Activated T-cell treated with anti-CD3 and anti-CD28 coated beads for 24 hours (primary cell): ENCODE results near the gene CYB5R4.
"Not testable (repeated sequence)": the region's sequence is repeated elsewhere in the genome, so short reads cannot be mapped to it uniquely, and the experiment has no call there.

ENCODE experiments used
- DNase-seq: peaks from one replicate; pipeline ENCODE4 v3.0.0-alpha.2; 2020; ENCODE audit warnings: low read depth

The CYB5R4 gene

DNA sequence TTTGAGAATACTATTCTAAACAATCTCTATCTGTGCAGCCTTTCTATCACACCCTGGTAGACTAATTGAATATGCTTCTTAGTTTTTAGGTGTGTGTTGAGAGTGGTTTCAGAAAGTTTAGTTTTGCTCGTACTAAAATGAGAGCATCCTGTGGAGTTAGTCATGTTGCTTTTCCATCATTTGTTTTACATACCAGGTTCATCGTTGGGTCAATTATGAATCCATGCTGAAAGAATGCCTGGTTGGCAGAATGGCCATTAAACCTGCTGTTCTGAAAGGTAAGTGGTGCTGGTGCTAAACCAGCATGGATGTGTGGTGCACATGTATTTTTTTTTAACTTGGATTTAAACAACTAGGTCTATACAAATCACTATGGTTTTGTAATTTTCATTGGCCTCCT lies 49.3 kb downstream of the CYB5R4 start:
- no peak for DNase-seq

DNA sequence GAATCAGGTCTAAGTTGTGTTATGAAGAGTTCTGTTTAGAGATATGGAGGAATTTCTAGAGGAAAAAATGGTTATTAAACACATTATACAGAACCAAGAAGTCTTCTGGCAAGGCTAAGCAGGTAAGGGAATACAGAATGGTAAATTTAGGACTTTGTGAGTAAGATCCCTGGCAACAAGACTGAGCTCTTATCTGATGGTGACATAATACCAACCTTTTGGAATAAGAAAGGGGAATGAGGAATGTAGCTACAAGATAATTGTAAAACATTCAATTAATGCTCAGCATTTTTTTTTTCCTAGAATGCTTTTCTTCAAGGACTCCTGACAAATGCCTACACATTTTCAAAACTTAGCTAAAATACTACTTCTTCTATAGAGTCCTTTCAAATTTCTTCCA lies 51.8 kb downstream of the CYB5R4 start:
- no peak for DNase-seq

DNA sequence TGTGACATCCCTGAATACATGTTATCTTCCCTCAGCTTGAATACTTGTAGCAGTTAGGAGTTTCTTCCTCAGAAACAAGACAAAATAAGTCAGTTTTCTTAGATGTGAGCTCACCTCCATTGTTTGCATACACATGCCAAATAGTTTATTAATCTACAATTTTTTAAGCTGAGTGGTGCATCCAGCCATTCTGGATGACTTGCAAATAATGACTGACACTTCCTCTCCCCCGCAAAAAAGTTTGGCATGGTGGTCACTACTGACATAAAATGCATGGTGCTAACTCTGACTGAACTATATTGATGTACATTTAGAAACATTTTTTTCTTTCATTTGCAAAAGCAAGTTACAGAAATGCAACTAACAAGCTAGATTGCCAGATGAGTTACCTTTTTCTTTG lies 55.5 kb downstream of the CYB5R4 start:
- DNase-seq: no peak

DNA sequence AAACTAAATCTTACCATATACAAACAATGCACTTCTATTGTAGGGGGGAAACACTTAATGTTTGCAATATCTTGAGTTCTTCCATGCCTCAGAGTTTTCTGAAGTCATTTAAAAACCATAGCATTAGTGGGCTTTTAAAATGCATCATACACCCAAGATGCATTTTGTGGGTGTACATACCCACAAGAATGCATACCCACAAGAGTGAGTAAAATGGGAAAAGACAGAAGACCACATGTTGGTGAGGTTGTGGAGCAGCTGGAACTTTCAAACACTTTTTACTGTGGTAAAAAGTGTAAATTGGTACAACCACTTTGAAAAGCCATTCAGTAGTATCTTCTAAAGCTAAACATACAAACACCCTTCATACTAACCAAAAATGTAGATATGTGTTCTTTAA lies 57.5 kb downstream of the CYB5R4 start:
- no peak for DNase-seq

DNA sequence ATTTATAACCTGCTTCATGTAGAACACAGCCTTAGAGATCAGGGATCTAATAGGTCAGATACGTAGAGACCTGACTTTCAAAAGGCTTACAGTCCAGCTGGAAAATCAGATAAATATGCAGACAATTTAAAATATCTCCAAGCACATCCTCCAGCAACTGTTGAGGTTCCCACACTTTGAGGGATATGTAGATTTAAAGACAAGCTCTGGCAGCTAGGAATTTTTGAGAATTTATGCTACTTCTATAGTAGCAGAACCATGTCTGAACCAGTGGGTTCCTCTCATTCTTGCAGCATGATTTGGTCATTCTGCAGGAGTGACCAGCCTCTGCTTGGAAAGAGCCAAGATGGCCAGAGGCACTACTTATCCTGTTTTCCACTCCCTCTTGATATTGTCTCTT lies 60.5 kb downstream of the CYB5R4 start:
- DNase-seq: no peak

DNA sequence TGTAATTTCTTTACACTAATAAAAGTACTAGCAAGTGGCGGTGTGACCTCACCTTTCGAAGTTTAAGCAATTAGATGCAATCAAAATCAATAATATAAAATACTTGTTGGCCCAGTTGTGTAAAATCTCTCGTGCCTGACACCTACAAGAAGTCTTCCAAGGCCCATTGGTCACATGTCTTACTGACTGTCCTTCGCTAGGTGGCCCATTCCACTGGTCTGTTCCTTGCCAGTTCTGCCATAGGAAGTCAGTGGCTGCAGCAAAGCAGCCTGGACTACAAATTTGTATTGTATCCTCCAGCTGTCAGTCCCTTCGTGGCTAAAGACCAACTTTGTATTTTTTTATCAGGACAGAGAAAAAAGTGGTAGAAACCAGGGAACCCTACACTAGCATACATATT lies 61.8 kb downstream of the CYB5R4 start:
- no peak for DNase-seq

DNA sequence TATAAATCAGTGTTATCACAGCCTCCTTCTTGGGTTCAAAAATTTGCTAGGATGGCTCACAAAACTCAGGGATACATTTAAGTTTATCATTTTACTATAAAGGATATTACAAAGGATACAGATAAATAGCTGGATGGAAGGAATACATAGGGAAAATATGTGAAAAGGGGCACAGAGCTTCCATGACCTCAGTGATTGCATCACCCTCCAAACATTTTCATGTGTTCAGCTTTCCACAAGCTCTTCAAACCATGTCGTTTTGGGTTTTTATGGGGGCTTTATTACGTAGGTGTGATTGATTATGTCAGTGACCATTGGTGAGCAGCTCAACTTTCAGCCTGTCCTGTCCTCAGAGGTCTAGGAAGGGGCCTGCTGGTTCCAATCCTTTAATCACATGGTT lies 68.0 kb downstream of the CYB5R4 start:
- no peak for DNase-seq

DNA sequence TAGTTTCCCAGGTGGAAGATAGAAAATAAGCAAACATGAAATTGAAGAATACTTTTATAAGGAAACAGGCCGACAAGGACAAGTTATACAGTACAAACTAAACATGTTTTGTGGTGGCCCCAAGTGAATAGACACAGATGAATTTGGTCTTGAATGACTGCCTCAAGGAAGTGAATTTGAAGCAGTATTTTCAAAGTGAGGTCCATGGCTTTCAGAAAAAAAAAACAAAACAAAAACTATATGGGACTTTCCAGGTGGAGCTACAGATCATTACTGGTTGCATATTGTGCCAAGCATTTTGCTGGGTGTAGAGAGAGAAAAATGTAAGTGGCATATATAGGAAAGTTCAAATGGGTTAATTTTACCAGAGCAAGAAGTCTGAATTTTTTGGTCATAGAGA lies 68.8 kb downstream of the CYB5R4 start:
- no peak for DNase-seq

DNA sequence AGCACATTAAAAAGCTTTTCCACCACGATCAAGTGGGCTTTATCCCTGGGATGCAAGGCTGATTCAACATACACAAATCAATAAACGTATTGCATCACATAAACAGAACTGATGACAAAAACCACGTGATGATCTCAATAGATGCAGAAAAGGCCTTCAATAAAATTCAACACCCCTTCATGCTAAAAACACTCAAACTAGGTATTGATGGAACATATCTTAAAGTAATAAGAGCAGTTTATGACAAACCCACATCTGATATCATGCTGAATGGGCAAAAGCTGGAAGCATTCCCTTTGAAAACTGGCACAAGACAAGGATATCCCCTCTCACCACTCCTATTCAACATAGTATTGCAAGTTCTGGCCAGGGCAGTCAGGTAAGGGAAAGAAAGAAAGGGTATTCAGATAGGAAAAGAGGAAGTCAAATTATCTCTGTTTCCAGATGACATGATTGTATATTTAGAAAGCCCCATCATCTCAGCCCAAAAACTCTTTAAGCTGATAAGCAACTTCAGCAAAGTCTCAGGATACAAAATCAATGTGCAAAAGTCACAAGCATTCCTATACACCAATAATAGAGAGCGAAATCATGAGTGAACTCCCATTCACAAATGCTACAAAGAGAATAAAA lies 86.8 kb downstream of the CYB5R4 start:
- not testable (repeated sequence) for DNase-seq

DNA sequence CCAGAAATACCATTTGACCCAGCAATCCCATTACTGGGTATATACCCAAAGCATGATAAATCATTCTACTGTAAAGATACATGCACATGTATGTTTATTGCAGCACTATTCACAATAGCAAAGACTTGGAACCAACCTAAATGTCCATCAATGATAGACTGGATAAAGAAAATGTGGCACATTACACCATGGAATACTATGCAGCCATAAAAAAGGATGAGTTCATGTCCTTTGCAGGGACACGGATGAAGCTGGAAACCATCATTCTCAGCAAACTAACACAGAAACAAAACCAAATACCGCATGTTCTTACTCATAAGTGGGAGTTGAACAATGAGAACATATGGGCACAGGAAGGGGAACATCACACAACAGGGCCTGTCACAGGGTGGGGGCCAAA lies 88.5 kb downstream of the CYB5R4 start:
- not testable (repeated sequence) for DNase-seq

DNA sequence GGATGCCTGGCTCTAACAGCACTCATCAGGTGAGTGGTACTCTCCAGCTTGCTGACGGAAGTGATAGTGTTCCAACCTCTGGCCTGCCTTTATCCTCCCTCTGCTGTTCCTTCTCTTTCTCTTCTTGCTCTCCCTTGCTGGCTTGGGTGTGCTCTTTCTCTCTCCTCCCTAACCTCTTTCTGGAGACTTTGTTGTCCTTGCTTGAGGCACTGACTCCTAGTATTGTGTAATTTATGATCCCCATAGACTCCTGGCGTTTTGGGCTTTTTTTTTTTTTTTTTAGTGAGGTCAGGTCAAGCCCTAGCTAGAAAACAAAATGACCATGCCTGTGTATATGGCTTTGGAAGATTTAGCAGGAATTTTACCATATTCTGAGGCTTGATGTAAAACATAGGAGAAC lies 89.4 kb downstream of the CYB5R4 start:
- no peak for DNase-seq

DNA sequence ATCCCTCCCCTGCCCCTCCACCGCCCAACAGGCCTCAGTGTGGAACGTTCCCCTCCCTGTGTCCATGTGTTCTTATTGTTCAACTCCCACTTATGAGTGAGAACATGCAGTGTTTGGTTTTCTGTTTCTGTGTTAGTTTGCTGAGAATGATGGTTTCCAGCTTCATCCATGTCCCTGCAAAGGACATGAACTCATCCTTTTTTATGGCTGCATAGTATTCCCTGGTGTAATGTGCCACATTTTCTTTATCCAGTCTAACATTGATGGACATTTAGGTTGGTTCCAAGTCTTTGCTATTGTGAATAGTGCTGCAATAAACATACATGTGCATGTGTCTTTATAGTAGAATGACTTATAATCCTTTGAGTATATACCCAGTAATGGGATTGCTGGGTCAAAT lies 91.9 kb downstream of the CYB5R4 start:
- not testable (repeated sequence) for DNase-seq

DNA sequence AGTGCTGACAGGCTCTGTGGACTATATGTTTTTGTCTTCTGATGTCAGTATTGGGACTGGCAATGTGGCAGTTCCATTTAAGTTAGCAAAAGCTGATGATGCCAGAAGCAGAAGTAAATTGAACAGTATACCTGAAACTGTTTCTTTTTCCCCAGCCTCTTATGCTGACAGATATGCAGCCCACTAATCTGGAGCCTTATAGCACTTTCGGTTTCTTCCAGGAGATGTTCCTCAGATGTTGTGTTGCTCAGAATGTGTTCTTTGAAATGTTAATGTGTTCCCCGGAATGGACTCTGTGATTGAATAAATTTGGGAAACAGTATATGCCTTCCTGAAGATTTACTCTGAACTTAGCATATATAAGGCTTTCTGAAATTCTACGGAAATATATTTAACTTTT lies 93.3 kb downstream of the CYB5R4 start:
- DNase-seq: no peak

DNA sequence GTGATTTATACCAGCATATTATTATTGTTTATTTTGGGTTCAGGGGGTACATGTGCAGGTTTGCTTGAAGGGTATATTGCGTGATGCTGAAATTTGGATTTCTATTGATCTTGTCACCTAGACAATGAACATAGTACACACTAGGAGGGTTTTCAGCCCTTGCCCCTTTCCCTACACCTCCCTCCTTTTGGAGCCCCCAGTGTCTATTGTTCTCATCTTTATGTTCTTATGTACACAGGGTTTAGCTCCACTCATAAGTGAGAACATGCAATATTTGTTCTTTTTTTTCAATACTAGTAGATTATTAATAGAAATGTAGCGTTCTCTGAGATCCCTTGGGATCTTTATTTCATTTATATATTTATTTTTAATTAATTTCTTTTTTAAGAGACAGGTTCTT lies 94.9 kb downstream of the CYB5R4 start:
- no peak for DNase-seq

DNA sequence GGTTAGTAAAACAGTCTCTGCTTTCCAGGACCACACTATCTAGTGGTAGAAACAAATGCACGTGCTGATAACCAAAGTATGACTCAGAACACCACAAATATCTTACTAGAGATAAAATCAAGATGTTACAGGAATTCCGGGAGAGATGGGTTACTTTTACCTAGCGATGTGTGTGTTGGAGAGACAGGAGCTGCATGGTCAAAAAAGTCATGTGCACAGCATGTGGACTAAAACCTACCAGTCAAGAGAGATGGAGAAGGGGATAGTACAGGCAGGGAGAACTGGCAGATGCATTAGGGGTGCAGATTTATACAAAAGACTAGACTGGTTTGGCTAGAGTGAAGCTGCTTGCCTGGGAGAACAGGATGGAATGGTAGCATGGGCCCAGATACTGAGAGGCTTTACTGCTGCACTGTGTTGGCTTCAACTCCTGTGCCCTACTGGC lies 98.8 kb downstream of the CYB5R4 start:
- DNase-seq: no peak

DNA sequence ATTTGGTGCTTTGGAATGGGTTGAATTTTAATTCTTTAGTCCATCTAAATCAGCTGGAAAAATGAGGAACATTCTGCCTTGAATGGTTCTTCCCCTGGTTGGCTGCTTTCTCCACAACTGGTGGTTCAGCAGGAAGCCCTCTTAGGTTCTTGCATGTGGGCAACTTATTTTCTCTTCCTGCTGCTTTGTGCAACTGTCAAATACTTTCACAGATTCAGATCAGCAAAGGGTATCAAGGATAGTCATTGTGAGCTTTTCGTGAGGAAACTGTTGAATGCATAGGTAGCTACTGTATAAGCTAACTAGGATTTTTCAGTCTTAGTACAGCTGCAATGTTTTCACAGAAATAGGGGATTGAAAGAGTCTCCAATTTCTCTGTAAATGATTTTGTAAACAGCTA lies 101.2 kb downstream of the CYB5R4 start:
- DNase-seq: no peak

DNA sequence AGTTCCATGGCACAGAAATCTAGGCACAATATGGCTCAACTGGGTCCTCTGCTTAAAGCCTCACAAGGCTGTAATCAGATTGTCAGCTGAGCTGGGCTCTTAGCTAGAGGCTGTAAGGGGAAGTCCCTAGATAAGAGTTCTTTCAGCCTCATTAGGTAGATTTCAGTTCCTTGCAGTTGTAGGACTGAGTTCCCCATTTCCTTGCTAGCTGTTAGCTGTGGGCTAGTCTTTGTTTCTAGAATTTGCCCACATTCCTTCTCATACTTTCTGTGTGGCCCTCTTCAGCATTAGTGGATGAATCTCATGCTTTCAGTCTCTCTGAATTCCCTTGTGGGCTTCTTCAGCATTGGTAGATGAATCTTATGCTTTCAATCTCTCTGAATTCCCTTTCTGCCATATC lies 103.1 kb downstream of the CYB5R4 start:
- no peak for DNase-seq

DNA sequence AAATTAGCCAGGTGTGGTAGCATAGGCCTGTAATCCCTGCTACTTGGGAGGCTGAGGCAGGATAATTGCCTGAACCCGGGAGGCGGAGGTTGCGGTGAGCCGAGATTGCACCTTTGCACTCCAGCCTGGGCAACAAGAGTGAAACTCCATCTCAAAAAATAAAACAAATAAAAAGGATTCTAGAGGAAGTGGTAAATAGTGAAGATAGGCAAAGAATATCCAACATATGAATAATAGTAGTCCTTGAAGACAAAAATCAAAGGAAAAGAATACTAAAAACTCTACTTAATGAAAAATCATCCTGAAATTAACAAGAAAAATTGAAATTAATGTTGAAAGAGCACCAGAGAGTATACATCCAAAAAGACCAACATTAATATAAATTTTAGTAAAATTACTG lies 107.0 kb downstream of the CYB5R4 start:
- no peak for DNase-seq

DNA sequence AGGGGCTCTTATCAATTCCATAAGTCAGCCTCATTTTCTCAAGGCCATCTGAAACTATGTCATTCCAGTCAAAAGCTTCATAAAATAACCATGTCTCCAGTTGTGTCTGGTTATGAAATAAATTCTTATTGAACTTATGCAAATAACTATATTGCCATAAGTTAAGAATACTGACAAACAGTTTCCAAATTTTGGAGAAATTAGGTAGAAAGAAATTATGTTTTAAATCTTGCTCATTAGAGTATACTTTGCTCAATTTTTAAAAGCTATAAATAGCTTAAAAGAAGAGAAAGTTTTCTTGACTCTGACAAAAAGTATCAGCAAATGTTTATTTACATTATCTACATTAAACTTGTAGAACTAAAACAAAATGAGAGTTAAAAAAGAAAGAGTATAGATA lies 111.1 kb downstream of the CYB5R4 start:
- DNase-seq: no peak

DNA sequence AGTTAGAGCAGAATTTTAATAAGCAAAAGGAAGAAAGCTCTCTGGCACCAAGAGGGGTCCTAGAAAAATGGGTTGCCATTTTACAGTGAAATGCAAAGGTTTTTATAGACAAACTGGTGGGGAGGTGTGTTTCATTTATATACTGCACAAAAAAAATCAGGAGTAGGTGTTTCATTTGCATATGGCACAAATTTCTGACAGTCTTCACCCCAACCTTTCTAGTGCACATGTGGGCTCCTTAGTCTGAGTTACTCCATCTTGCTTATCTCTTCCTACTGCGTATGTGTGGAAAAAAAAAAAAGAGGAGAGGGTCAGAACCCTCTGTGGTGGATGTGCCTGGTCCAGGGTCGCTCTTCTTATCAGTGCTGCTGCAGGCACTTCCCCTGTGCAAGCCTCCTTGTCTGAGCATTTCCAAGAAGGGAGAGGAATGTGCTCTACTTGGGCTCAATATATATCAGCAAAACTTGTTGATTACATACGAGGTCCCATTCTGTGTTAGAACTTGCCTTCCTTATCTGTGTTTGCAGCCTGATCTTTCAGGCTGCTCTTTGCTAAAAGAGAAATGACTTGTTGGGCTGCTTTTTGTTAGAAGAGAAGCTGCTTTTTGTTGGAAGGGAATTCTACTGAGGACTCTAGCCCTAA lies 115.0 kb downstream of the CYB5R4 start:
- no peak for DNase-seq

DNA sequence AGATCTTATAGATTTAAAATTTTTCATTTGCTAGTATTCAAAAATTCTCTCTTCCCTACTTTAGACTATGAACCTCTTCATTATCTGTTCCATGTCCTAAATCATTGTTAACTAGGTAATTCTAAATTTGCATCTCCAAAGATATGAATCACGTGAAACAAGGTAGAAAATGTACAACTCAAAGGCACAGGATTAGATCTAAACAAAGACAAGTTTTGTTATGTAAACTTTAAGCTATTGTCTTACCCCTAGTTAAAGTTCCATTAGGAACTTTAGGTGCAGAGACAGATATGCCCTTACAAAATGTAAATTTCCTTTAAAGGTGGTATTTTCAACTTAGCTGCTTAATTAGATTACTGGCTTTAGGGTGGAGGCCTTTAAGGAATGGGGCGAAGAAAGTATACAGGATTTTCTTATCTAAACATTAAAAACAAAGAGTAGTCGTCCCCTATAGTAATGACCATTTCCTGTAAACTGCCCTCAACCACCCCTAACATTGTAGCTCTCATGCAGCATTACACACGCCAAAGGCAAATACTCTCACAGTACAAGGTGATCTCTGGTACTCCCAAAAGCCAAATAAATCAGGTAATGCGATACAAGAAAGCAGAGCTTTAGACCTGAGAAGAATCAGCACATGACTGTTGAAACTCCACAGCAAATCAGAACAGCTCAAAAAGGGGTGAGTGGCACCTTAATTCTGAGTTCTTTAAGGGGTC lies 116.7 kb downstream of the CYB5R4 start:
- no peak for DNase-seq

DNA sequence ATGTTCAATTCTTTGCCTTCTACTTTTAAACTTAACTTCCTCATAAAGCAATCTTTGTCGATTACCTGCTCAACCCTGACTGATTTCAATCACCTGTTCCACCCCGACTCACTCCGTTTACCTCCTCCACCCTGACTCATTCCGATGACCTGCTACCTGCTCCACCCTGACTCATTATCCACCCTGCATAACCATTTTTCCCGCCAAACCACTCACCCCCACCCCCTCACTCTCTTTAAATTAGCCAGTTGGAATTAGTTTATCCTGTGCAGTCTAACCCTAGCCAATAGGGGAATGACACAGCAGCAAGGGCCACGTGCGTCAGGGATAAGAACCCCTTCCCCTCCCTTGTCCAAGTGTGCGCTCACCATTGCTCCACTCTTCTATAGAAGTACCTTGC lies 117.4 kb downstream of the CYB5R4 start:
- DNase-seq: no peak

DNA sequence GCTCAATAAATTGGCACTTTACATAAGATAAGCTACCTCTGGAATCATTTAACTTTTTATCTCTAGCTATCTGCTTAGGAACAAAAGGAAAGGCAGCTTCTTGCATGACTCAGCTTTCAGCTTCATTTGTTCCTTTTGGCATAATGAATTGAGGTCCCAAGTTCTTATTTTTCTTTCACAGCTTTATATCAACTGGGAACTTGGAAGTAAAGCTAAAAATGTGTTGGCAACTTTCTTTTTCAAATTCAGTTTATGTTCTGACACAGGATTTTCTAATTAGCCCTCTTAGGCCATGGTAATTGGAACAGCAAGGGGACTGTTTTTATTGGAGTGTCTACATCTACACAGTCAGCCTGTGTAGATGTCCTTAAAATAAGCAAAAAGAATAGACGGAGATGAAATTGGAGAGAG lies 118.8 kb downstream of the CYB5R4 start:
- DNase-seq: no peak

DNA sequence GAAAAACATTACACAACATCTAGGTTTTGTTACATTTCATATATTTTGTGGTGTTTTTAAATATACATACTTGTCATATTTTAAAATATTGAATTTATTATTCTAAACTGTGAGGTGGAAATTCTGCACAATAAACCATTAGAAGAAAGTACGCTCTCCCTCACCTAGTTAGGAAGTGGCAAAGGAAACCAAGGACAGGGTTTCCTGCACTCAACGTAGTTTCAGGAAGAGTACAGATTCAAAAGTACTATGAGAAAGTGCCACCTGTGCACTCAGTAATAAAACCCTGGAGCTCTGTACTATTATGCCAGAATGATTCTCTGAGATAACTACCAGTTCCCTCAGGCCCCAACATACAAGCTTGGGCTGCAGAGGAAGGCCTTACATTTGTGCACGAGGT lies 119.5 kb downstream of the CYB5R4 start:
- no peak for DNase-seq
